Fibroblast of pulmonary artery (primary cell): ENCODE measurements around the gene CAPN9.

Experiments used
- DNase-seq: peaks from one replicate; pipeline ENCODE4 v3.0.0-alpha.2; 2010; ENCODE audit warnings: low read depth
- H3K4me3 ChIP-seq: replicated peaks from 2 replicates; pipeline ENCODE4 v1.5.1; 2011; ENCODE audit warnings: low read depth, mild to moderate bottlenecking, control low read depth, low read length, moderate library complexity
- CTCF ChIP-seq: IDR thresholded peaks from 2 replicates; pipeline ENCODE4 v1.5.1; 2011; ENCODE audit warnings: mild to moderate bottlenecking, control low read depth, low read length, inconsistent platforms; ENCODE audit errors: missing control alignments

CAPN9 gene

GRCh38 chr1:230750576-230750975 lies 3.4 kb downstream of the CAPN9 start:
- no peak for TF ChIP-seq CTCF
- no peak for DNase-seq

GRCh38 chr1:230750986-230751625 lies 3.9 kb downstream of the CAPN9 start:
- DNase-seq, result no peak
- no peak for TF ChIP-seq CTCF

More at GRCh38 chr1:230750576-230750975, 3.4 kb downstream of the CAPN9 start:
- no peak overlapping the region for H3K4me3 ChIP-seq

GRCh38 chr1:230752407-230752806 lies 5.2 kb downstream of the CAPN9 start:
- H3K4me3 ChIP-seq, result no peak overlapping the region
- DNase-seq, result no peak
- TF ChIP-seq CTCF, result no peak

More at GRCh38 chr1:230750986-230751625, 3.9 kb downstream of the CAPN9 start:
- no peak overlapping the region for H3K4me3 ChIP-seq

- TF ChIP-seq CTCF, result no peak
- no peak for DNase-seq
- H3K4me3 ChIP-seq, result no peak overlapping the region
Observed at GRCh38 chr1:230753191-230753585, 6.0 kb downstream of the CAPN9 start.

GRCh38 chr1:230753586-230754251 lies 6.5 kb downstream of the CAPN9 start:
- H3K4me3 ChIP-seq, result no peak overlapping the region
- peak; percentile 26 for DNase-seq
- TF ChIP-seq CTCF, result no peak

GRCh38 chr1:230754796-230755195 lies 7.6 kb downstream of the CAPN9 start:
- no peak for TF ChIP-seq CTCF
- no peak overlapping the region for H3K4me3 ChIP-seq
- no peak for DNase-seq
